ENCODE results near the gene FKBP3. TPM values are rescaled to one million over a fixed set of nuclear protein-coding genes. Genes with fewer than 3 reads are reported as not detected.
"Not testable (repeated sequence)": the region's sequence is repeated elsewhere in the genome, so short reads cannot be mapped to it uniquely, and the experiment has no call there.

The FKBP3 gene
- total and polyA plus RNA-seq, 11 donors: 66.8 to 226 (median 99.1) TPM

- WGBS, 4 donors: 94 to 96% (median 94%) methylated on average over 3 of the region's 3 CpGs
- Histone ChIP-seq H3K4me3 (no peak overlapping the region), H3K36me3 (peaks cover 0 to 11% (median 4%) of the 10 kb centered on the region in 9 donors), H3K27ac (no peak overlapping the region), H3K27me3 (no peaks in the 10 kb centered on the region), H3K4me1 (peaks cover 0 to 5% (median 0%) of the 10 kb centered on the region in 12 donors), H3K9me3 (no peaks in the 10 kb centered on the region)
- intact Hi-C loops (cut with DNase I): loop anchor here in 1 of 10 donors (10.0 kb wide), 2 partner anchors 95 to 225 kb away; no protein-coding TSS in a partner anchor
- DNase-seq (no peak), ATAC-seq (no peak)
- no peak for TF ChIP-seq POLR2A (IDR thresholded peaks at IDR 0.05)
- TF ChIP-seq, protein P1, sequence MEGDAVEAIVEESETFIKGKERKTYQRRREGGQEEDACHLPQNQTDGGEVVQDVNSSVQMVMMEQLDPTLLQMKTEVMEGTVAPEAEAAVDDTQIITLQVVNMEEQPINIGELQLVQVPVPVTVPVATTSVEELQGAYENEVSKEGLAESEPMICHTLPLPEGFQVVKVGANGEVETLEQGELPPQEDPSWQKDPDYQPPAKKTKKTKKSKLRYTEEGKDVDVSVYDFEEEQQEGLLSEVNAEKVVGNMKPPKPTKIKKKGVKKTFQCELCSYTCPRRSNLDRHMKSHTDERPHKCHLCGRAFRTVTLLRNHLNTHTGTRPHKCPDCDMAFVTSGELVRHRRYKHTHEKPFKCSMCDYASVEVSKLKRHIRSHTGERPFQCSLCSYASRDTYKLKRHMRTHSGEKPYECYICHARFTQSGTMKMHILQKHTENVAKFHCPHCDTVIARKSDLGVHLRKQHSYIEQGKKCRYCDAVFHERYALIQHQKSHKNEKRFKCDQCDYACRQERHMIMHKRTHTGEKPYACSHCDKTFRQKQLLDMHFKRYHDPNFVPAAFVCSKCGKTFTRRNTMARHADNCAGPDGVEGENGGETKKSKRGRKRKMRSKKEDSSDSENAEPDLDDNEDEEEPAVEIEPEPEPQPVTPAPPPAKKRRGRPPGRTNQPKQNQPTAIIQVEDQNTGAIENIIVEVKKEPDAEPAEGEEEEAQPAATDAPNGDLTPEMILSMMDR (IDR thresholded peaks at IDR 0.05): no peak
Observed at GRCh38 chr14:45149602-45150001, 15.3 kb upstream of the FKBP3 start.

DNA sequence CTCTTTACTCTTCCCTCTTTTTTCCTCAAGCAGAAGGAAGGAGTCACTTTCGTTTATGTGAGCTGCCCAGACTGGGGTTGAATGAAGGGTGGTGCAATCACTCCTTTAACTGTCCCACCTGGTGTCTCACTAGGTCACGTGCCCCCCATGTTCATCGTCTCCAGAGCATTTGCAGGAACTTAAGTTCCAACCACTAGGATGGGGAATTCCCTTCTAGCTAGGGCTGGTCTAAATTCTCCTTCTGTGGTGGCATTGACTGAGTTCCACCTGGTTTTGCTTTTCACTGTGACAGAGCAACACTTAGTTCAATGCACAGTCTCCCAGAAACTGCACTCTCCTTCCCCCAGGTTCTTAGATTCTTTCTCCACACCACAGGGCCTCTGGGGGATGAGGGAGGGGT, 10.9 kb upstream of the FKBP3 start:
- intact Hi-C loops (cut with DNase I): loop anchor here in 1 of 10 donors (10.0 kb wide), 2 partner anchors 100 to 220 kb away; no protein-coding TSS in a partner anchor
- 91 to 92% (median 92%) methylated on average over 3 of the region's 3 CpGs for WGBS, 4 donors
- Histone ChIP-seq H3K4me3 (no peak overlapping the region), H3K27me3 (no peaks in the 10 kb centered on the region), H3K36me3 (peaks cover 0 to 11% (median 0%) of the 10 kb centered on the region in 9 donors), H3K4me1 (no peaks in the 10 kb centered on the region), H3K27ac (no peak overlapping the region), H3K9me3 (no peaks in the 10 kb centered on the region)
- ATAC-seq: no peak
- no peak for DNase-seq
- TF ChIP-seq, protein P1 (IDR thresholded peaks at IDR 0.05): no peak
- no peak for TF ChIP-seq POLR2A (IDR thresholded peaks at IDR 0.05)

DNA sequence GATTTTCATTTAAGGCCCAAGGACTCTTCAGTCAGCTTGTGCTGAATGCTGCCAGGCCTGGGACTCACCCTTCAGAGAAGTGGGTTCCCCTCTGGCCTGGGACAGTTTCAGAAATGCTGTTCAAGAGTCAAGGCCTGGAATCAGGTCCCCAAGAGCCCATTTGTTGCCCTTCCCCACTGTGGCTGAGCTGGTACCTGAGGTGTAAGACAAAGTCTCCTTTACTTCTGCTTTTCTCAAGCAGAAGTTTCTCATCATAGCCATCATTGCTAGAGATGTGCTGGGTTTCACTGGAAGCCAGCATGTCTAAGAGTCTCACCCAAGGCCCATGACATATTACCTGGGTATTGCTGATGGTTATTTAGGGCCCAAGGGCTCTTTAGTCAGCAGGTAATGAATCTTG, 10.4 kb upstream of the FKBP3 start:
- Histone ChIP-seq H3K27ac (no peak overlapping the region), H3K27me3 (no peaks in the 10 kb centered on the region), H3K9me3 (no peaks in the 10 kb centered on the region), H3K4me1 (no peaks in the 10 kb centered on the region), H3K36me3 (peaks cover 0 to 6% (median 0%) of the 10 kb centered on the region in 9 donors), H3K4me3 (no peak overlapping the region)
- intact Hi-C loops (cut with DNase I): loop anchor here in 1 of 10 donors (10.0 kb wide), 2 partner anchors 100 to 220 kb away; no protein-coding TSS in a partner anchor
- TF ChIP-seq, protein P1 (IDR thresholded peaks at IDR 0.05): no peak
- no peak for TF ChIP-seq POLR2A (IDR thresholded peaks at IDR 0.05)
- DNase-seq (no peak), ATAC-seq (no peak)

- ATAC-seq: not testable (repeated sequence)
- intact Hi-C loops (cut with DNase I): loop anchor here in 1 of 10 donors (10.0 kb wide), 2 partner anchors 103 to 217 kb away; no protein-coding TSS in a partner anchor
Observed at GRCh38 chr14:45142083-45142482, 7.8 kb upstream of the FKBP3 start.

More at GRCh38 chr14:45142083-45142482, 7.8 kb upstream of the FKBP3 start:
- not testable (repeated sequence) for H3K9me3 ChIP-seq, H3K27me3 ChIP-seq, DNase-seq, H3K4me3 ChIP-seq, H3K36me3 ChIP-seq, H3K27ac ChIP-seq
- 88 to 94% (median 93%) methylated on average over 8 of the region's 8 CpGs for WGBS, 4 donors
- H3K4me1 ChIP-seq: peaks cover 0 to 17% (median 9%) of the 10 kb centered on the region in 12 donors
